ENCODE data around the gene GPR107.

Gene GPR107

DNA sequence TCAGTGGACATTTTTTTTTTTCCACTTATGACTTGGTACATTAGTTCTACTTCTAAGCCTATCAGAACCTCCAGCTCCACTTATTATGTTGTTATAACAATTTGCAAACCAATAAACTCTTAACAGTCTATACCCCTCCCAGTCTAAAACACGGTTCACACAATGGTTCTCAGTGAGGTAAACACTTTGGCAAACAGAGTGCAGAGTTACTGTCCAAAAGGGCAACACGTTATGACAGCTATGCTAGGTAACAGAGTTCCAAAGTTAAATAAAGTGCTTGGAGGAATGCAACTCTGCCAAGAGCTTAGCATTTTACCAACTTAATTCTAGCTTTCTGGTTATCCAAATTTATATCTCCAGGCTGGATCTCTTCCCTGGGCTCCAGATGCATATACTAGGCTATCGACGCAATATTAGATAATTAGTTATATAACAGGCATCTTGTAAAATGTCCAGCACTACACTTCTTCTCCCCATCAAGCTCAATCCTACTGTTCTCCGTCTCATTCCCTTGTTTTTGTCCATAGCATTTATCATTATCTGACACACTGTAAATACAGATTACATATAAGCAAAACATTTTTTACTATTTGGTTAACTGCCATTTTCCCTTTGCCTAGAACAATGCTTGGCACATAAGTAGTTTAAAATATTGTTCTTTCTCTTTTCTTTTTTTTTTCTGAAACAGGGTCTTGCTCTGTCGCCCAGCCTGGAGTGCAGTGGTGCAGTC, 25.0 kb upstream of the GPR107 start:
- DNase-seq: no peak

DNA sequence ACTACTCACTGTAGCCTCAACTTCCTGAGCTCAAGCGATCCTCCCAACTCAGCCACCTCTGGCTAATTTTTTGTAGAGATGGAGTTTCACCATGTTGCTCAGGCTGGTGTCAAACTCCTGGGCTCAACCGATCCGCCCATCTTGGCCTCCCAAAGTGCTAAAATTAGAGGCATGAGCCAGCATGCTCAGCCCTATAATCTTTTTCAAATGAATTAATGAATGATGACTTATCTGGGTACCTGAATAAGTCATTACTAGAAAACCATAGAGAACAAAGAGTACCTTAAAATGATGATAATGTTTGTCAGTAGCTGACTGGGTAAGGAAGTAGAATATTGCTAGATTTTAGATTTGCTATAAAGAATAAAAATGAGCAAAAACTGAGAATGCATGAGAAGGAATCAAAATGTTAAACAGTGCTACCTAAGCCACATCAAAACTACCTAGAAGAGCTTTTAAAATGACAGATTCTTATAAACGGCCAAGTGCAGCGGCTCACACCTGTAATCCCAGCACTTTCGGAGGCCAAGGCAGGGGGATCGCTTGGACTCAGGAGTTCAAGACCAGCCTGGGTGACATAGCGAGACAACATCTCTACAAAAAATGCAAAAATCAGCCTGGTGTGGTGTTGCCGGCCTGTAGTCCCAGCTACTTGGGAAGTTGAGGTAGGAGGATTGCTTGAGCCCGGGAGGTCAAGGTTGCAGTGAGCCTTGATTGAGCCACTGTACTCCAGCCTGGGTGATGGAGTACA, 24.3 kb upstream of the GPR107 start:
- DNase-seq: no peak

DNA sequence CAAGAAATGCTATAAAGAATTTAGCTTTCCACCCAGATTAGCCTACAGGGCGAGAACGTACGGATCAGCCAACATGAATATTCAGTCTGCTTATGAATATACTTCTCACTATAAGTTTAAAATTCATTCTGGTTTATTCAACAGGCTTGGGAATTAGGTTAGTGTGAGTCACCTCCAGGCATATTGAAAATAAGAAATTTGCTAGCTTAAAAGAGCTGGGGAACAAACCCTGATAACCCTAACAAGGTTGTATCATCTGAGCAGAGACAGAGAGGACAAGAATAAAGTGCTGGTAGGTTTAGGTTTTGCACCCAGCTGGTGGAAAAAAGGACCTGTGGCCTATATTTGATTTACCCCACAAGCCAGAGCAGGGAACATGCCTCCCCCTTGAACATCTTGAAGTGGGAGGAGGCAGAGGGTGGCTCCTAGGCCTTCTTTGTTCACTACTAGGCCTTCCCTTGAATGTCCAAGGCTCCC, 23.0 kb upstream of the GPR107 start:
- no peak for DNase-seq

DNA sequence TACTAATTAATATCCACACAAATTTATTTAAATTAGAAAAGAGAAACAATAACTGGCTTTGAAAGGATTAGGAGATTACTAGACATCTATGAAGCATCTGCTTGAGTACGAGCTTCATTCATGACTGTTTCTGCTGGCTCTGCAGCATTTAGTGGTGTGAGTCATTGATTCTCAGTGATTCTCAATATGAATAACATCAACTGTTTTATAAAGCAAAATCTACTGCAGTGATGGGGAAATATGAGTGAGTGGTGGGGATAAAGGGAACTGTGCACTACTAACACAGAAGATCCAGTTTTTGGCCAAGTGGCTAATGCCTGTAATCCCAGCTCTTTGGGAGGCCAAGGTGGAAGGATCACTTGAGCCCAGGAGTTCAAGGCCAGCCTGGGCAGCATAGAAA, 19.1 kb upstream of the GPR107 start:
- no peak for DNase-seq

DNA sequence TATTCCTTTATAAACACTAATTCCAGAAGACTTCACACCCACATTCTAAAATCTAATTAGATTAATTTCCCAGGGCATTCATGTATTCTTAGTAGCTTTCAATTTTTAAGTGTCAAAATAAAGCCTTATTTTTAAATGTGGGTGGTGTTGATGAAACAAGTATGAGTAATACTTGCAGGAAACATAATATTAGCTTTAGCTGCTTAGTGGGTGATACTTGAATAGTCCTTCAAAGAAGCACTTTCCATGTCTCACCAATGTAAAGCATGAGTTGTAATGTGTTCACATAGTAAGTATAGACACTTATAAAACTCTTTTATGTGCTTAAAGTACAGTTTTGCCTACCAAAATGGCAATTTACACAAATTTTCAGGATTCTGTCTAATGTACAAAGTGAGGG, 17.6 kb upstream of the GPR107 start:
- peak; percentile 19 for DNase-seq

DNA sequence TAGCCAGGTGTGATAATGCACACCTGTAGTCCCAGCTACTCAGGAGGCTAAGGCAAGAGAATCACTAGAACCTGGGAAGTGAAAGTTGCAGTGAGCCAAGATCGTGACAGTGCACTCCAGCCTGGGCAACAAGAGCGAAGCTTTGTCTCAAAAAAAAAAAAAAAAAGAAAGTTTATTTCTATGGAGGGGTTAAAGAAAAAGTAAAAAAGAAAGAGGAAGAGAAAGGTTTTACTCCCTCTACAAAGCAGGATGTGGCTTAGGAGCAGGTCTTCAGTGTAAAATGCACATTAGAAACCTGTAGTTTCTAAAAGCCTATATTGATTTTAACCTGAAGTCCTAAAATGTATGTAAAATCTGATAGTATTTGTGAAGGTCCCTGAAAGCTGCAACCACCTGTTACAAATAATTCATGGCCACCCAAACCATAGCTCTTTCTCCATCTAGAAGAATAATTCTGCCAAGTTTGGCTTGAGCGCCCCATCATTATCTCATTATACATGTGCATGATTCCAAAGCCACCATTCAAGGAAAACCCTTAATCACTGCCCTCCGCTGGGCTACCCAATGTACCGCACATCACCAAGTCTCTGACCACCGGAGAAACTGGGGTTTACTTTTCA, 14.1 kb upstream of the GPR107 start:
- DNase-seq: peak; percentile 15

DNA sequence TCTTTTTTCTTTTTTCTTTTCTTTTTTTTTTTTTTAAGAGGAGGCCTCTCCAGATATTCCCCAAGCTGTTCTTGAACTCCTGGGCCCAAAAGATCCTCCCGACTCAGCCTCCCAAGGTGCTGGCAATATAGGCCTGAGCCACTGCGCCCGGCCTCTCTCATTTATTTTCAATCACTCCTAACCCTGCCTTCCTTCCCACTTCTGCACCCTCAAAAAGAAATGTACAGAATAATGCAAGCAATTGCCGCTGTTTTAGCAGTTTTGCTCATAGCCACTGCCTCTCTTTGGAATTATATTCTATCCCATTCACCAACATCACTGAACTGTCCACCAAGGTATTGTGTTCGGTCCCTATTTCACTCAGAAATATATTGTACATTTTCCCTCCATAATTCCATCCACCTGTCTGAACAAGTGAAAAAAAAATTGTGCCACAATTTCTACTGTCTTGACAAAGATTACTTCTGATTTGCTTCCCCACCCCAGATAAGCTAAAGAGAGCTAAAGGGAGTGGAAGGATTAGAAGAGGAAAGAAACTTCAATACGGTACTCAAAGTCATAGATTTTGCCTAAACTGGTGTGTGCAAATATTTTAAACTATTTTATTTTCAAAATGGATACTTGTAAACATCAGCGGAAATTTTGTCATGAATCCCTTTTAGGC, 12.6 kb upstream of the GPR107 start:
- DNase-seq: no peak

DNA sequence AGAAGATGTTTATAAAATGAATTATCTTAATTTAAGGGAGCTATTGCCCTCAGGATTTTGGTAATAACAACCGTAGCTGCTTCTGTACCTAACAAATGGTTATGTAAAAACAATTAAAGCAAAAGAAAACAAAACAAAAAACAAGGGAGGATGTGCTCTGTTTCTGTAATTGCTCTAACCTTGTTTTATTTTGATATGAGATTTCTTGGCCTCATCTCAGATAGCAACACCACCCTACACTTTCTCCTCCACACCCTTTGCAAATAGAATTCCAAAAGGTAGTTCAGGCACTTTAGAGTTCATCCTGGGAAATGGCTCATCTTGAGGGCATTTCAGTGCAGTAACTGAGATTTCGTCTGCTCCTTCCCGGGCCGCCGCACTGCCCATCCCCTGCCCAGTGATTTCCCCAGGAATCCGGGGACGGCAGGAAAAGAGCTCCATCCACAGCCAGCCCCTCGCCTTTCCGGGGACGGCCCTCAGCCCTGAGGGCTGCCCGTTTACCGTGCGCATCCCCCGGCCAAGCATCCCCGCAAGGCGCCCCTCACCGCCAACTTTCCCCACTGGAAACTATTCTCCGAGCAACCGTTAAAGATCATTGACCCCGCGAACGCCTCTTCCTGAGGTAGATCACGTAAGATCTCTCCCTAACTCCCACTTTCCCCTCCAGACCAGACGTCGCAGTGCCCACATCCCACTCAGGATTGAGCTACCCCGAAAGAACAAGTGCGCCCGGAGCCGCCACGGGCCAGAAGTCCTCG, 11.9 kb upstream of the GPR107 start:
- DNase-seq: no peak

DNA sequence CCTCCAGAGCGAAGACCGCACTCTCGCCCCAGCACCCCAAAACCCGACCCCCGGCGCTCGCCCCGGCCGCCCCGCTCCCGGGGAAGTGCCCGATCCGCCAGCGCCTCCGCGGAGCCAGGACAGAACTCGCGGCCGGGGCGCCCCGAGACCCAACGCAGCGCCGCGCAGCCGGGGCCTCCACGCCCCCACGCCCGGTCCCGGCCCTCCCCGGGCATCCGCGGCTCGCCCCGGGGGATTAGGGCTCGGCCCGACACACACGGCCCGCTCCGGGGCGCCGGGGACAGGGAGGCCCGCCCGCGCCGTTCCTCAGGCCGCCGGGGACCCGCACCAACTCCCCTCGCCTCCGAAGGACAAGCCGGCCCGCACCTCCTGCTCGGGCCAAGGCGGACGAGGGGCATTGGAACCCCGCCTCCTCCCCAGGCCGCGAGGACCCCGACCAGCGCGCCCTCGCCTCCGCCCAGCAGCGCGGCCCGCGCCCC, 11.3 kb upstream of the GPR107 start:
- no peak for DNase-seq

DNA sequence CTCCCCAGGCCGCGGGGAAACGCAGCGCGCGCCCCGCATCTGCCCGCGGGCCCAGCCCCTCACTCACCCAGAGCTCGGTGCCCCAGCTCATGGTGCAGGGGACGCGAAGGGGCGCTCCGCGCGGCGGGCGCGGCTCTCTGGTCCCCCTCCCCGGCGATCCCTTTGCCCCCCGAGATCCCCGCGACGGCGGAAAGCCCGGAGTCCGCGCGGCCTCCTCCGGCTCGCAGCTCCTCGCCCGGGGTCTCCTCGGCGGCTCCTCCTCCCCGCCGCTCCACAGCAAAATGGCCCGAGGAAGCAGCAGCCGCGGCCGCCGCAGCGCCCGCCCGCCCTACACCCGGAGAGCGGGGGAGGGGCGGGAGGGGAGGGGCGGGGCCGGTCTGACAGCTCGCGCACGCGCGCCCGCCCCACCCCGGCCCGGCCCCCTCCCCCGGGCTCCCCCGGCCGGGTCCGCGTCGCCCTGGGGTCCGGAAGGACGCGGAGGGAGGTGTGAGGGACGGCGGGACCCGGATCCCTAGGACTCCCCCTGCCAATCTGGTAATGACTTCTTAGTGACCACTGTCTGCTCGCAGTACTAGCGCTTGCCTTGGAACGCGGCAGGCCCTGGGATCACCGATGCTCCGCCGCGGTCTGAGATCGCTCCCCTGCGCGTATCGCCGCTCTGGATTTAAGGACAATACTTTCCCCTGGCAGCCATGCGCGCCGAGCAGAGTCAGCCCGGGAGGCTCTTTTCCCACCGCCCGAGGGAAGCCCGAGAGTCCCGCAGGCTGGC, 10.6 kb upstream of the GPR107 start, which contains the start of gene FNBP1:
Gene FNBP1, minus strand, starts transcription at position 305 of the 769 bp plus-strand sequence. Its CDS starts 214 bp downstream, at position 91.
- peak; percentile 84 for DNase-seq

DNA sequence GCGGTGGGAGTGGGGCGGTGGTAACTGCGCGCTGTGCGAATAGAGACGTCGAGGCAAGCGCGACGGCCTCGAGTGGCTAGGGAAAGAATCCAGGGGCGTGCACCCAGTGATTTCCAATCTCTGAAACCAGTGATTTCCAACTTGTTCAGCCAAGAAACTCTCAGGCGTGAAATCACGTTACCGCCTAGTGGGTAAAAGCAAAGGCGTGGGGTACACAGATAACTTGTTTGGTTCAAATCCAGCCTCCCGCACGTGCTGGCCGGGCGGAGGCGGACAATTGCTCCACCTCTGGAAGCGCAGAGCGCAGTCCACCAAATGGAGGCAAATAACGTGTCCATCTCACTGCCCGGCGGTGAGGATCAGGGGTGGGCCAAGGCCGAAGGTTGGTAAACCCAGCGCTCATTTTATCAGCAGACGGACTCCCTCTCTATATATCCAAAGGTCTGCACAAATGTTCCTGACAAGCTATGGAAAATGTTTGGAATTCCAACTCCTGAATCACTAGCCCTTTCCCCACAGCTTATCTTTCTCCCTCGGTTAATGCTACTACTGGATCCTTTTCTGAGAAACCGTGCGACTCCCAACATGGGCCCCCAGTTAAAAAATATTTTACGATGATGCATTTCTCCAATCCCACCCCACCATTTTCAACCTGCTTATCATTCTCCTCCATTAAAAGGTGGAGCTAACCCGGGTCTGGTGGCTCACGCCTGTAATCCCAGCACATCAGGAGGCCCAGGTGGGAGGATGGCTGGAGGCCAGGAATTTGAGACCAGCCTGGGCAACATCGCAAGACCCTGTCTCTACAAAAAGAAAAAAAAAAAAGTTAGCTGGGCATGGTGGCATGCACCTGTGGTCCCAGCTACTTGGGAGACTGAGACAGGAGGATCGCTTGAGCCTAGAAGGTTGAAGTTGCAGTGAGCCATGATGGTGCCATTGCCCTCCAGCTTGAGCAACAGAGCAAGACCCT, 9.8 kb upstream of the GPR107 start:
- DNase-seq: no peak

DNA sequence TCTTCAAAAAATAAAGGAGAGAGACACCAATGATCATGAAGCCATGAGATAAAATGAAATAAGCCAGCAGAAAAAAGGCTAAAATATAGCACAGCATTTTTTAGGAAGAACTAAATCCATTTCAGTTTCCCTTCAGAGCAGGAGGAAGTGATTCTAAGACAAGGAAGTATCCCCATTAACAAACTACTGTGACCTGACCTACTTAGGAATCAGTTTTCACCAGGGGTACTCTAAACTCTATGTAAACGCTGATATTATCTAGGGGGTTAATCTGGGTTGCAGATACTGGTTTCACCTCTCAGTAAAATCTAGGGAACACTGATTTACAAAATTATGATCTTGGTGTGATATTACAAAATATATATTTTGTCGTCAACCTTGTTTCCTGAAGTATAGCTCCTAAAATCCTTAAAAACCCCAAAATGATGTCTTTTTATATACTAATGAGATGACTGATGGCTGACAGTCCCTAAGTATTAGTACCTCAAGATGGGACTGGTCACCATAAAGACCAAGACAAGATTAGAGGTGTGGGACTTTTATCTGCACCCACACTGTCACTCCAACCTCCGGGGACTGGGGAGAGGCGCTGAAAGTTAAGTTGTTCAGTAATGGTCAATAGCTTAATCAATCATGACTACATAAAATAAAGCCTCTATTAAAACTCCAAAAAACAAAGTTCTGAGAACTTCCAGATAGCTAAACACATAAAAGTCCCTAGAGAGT, 7.8 kb upstream of the GPR107 start:
- no peak for DNase-seq

DNA sequence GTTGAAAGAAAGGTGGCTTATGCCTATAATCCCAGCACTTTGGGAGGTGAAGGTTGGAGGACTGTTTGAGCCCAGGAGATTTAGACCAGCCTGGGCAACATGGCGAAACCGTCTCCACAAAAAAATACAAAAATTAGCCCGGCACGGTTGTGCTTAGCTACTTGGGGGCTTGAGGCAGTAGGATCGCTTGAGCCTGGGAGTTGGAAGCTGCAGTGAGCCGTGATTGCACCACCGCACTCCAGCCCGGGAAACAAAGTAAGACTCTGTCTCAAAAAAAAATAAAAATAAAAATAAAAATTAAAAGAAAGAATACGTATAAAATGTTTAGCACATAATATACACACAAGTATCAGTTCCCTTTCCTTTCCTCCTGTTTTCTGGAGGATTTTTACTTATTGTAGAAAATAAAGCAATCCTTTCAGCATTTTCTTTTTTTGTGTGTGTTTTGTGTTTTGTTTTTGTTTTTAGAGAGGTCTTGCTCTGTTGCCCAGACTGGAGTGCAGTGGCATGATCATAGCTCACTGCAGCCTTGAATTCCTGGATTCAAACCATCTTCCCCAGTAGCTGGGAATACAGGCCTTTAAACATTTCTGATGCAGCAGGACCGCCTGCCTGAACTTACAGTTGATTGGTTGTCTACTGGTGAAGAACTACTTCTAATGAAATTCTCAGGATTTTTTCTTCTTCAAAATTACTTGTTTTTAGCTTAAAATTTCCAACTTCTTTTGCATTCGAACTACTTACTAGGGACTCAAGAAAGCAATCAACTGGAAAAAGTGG, 4.1 kb upstream of the GPR107 start:
- no peak for DNase-seq

DNA sequence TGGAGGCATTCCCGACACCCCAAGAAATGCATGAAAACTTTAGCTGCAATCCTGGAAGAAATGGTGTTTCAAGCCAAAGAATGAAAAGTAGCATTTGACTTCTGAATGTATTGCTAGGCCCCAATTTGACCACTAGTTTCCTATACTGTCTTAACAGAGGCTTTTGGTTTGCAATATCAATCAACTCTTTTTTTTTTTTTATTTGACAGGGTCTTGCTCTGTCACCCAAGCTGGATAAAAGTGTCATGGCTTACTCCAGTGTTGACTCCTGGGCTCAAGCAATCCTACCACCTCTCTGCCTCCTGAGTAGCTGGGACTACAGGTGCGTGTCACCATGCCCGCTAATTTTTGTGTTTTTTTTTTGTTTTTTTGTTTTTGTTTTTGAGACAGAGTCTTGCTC, 3.2 kb upstream of the GPR107 start:
- no peak for DNase-seq

DNA sequence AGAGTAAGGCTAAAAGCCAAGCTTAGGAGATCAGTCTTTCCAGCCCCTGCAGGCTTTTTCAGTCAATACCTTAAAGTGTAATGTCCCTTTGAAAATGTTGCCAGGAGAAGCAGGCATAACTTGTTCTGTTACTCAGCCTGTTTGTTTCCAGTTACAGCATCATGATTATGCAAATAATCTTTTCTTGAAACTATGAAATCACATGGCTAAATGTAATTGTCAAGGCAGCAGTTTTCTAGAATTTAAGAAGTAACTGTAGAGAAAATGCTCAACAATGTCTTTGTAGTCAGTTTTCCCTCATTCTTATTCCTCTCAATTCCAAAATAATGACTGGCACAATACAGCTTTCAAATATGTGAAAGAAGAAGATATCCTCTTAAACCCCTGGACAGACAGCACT, 1.9 kb upstream of the GPR107 start:
- no peak for DNase-seq

DNA sequence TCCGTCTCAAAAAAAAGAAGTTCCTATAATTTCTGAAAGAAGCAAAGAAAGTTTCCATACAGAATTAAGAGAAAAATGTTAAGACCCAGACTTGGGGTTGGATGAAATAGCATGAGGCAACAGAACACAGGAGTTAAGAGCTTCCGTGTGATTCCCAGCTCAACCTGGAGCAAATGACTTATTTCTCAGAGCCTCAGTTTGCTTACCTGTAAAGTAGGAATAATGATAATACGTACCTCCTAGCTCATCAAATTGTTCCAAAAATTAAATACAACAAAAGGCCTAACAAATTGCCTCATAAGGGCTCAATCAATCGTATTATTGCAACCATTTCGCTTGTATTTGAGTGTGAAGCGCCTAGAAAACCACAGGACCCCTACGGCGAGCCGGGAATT, 600 bp upstream of the GPR107 start:
- no peak for DNase-seq

DNA sequence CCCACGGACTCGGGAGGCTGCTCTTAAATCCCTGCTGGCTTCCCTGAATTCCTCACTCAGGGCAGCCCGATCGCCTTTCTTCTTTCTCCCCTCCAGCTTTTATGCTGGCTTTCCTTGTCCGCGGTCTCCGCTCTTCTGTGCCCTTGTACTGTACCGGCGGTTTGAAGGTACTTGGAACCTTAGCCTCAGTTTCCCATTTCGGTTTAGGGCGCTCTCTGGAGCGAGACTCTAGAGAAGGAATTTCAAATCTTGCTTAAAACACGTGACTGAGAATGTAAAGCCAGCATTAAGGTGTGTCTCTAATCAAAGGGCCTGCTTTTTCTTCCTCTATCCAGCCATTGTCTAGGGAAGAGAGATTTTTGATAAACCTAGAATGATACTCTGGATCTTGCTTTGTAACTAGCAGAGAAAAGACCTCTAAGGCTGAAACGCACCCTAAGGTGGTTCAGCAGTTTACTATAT, 650 bp downstream of the GPR107 start:
- DNase-seq: no peak

DNA sequence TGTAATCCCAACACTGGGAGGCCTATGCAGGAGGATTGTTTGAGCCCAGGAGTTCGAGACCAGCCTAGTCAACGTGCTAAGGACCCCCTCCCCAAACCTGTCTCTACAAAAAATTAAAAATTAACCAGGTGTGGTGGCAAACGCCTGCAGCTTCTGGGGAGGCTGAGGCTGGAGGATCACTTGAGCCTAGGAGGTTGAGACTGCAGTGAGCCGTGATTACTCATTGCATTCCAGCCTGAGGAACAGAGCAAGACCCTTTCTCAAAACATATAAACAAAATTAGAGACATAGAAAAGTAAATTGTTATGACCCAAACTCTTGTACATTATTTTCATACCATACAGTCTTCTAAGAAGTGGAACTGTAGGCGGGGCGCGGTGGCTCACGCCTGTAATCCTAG, 1.1 kb downstream of the GPR107 start:
- no peak for DNase-seq

DNA sequence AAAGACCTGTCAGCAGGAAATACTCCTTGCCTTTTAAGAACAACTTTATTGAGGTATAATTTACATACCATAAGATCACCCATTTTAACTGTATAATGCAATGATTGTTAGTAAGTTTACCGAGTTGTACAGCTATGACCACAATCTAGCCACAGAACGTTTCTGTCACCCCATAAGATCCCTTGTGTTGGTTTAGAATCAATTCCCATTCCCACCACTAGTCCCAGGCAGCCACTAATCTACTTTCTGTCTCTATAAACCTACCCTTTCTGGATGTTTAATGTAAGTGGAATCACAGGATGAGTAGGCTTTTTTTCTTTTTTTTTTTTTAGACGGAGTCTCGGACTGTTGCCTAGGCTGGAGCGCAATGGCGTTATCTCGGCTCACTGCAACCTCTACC, 4.4 kb downstream of the GPR107 start:
- DNase-seq: no peak
